Stomach (tissue), 9 donors: Measurements from ENCODE around the gene VAMP1. TPM values are rescaled to one million over a fixed set of nuclear protein-coding genes. Genes with fewer than 3 reads are reported as not detected.

ENCODE experiments used
- DNase-seq, 2 donors: peaks; one replicate each; pipeline versions ENCODE4 v3.0.0 to v3.0.0-alpha.2; 2013 to 2019
- H3K27ac ChIP-seq, 5 donors: fragments of 200-600 bp in 4 of 5; sonication (generic) in 4 of 5; one replicate each; pipeline ENCODE4 v1.5.1; 2013 to 2019; ENCODE audit warnings: mild to moderate bottlenecking in 1 of 5, moderate library complexity in 1 of 5
- H3K27me3 ChIP-seq, 3 donors: fragments of 200-600 bp; sonication (generic); one replicate each; pipeline ENCODE4 v1.5.1; 2017 to 2019; ENCODE audit warnings: mixed run types in 1 of 3
- H3K36me3 ChIP-seq, 4 donors: fragments of 200-600 bp; sonication (generic); 1 replicate in 3 of 4; 2 replicates in 1 of 4; pipeline ENCODE4 v1.5.1; 2016 to 2019
- H3K4me1 ChIP-seq, 4 donors: fragments of 200-600 bp; sonication (generic); one replicate each; pipeline ENCODE4 v1.5.1; 2016 to 2019
- H3K4me3 ChIP-seq, 4 donors: fragments of 200-600 bp; sonication (generic) in 3 of 4; one replicate each; pipeline ENCODE4 v1.5.1; 2016 to 2019; ENCODE audit warnings: mild to moderate bottlenecking in 1 of 4
- H3K9me3 ChIP-seq, 4 donors: fragments of 200-600 bp; sonication (generic); one replicate each; pipeline ENCODE4 v1.5.1; 2016 to 2019
- EP300 ChIP-seq: sonication (generic); formaldehyde crosslinking; IDR thresholded peaks from one replicate; pipeline ENCODE4 v1.6.1; 2017; ENCODE audit warnings: antibody characterized with exemption
- POLR2A ChIP-seq, 4 donors: fragments of 450-650 bp; IDR thresholded peaks; one replicate each; pipeline ENCODE4 v1.6.1; 2016; ENCODE audit warnings: antibody characterized with exemption in 4 of 4, control low read depth in 2 of 4, mild to moderate bottlenecking in 1 of 4, moderate library complexity in 1 of 4
- POLR2AphosphoS5 ChIP-seq, 3 donors: sonication (generic); formaldehyde crosslinking; IDR thresholded peaks; one replicate each; pipeline ENCODE4 v1.6.1; 2016; ENCODE audit warnings: antibody characterized with exemption in 3 of 3
- WGBS, 5 donors: extraction: QIAGEN DNeasy Blood & Tissue Kit in 3 of 5; methylation state at CpG; one replicate each; pipeline versions ENCODE4 v1.1.5 to v1.1.7; 2013 to 2018; 5-methylcytosine and 5-hydroxymethylcytosine counted together
- intact Hi-C: fragments of 100-400 bp; cut with DNase I; formaldehyde crosslinking; loops from one replicate; pipeline ENCODE4 v1.15.1; 2023; ENCODE audit warnings: low total_unique reads
- polyA plus RNA-seq, 3 donors: library from polyadenylated mRNA; stranded (reverse); fragments of 200-250 nt; gene quantifications; one replicate each; pipeline ENCODE4 v1.2.3, GENCODE V29; 2013
- total RNA-seq, 5 donors: library from RNA; depleted of rRNA; stranded (reverse); fragments of >200 nt; gene quantifications; one replicate each; pipeline versions ENCODE4 v1.1.0 to v1.2.3, GENCODE V29; 2014 to 2016
- TF ChIP-seq, protein P1 (sequence below), 7 experiments: fragments of 450-650 bp in 4 of 7; fragments of 200-600 bp in 3 of 7; sonication (generic) in 3 of 7; IDR thresholded peaks; one replicate each; pipeline ENCODE4 v1.5.1; 2016 to 2019; ENCODE audit warnings: antibody characterized with exemption in 7 of 7, control low read depth in 2 of 7, mild to moderate bottlenecking in 1 of 7
- donor health status: healthy with polysubstance abuse.
- donor health status: Bipolar disorder and iron deficiency.
- donor health status: healthy.

VAMP1 gene
- total and polyA plus RNA-seq, 8 donors = 1.2 to 16.5 (median 4.8) TPM; not detected in 1

DNA sequence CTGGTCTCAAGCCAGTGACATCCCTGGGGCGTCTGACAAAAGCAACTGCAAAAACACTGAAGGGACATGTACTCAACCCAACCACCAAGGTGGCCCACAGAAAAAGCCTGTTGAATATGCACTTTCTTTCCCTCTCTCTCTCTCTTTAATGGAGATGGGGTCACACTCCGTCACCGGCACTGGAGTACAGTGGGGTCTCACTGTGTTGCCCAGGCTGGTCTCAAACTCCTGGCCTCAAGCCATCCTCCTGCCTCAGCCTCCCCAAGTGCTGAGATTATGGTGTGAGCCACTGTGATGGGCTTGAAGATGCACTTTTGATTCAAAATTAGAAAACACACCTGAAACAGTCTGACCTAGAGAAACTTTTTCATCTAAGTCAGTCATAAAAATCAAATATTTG is 32.9 kb downstream of the VAMP1 start:
- Histone ChIP-seq H3K36me3 (peaks cover 0 to 14% (median under 1%) of the 10 kb centered on the region in 4 donors), H3K4me1 (no peaks in the 10 kb centered on the region), H3K4me3 (no peak overlapping the region), H3K27me3 (no peaks in the 10 kb centered on the region), H3K27ac (no peak overlapping the region), H3K9me3 (no peaks in the 10 kb centered on the region)
- TF ChIP-seq EP300 (no peak), POLR2AphosphoS5 (IDR thresholded peaks at IDR 0.05) (no peak), POLR2A (IDR thresholded peaks at IDR 0.05) (no peak)
- TF ChIP-seq, protein P1, sequence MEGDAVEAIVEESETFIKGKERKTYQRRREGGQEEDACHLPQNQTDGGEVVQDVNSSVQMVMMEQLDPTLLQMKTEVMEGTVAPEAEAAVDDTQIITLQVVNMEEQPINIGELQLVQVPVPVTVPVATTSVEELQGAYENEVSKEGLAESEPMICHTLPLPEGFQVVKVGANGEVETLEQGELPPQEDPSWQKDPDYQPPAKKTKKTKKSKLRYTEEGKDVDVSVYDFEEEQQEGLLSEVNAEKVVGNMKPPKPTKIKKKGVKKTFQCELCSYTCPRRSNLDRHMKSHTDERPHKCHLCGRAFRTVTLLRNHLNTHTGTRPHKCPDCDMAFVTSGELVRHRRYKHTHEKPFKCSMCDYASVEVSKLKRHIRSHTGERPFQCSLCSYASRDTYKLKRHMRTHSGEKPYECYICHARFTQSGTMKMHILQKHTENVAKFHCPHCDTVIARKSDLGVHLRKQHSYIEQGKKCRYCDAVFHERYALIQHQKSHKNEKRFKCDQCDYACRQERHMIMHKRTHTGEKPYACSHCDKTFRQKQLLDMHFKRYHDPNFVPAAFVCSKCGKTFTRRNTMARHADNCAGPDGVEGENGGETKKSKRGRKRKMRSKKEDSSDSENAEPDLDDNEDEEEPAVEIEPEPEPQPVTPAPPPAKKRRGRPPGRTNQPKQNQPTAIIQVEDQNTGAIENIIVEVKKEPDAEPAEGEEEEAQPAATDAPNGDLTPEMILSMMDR (IDR thresholded peaks at IDR 0.05) = no peak
- WGBS, 5 donors = 85 to 99% (median 94%) methylated on average over 3 of the region's 3 CpGs
- DNase-seq = no peak
- intact Hi-C loops = no loop called here

DNA sequence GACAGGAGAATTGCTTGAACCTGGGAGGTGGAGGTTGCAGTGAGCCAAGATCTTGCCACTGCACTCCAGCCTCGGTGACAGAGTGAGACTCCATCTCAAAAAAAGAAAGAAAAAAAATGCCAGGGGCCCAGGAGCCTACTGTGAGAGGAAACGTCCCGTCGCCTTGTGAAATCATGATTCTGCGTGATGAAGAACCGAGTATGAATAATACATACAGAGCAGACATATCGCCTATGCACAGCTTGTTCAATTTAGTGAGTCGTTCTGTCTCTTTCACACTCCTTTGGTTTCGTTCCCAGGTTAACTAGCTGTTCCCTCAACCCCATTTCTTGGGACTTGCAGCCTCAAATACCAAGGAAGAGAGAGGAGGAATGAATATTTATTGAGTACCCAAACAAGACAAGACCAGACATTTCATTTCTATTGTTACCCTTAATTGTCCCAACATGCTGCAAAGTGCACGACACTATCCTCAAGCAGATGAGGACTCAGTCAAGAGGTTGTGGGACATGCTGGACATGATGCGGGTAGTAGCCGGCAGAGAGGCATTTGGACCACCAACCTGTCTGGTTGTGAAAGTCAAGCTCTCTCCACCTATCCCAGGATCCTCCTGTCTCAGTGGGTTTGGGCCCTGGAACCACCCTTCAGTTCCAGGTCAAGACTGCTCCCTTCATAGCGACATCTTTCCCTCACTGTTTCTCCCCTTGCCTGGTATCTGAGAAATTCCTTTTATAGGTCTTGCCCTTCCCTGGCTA is 34.3 kb downstream of the VAMP1 start:
- no peak overlapping the region for H3K4me3 ChIP-seq
- H3K27ac ChIP-seq = no peak overlapping the region
- H3K4me1 ChIP-seq = peaks cover under 1 to 6% (median 4%) of the 10 kb centered on the region in 4 donors
- TF ChIP-seq, protein P1 (IDR thresholded peaks at IDR 0.05) = no peak
- TF ChIP-seq POLR2A (IDR thresholded peaks at IDR 0.05) = no peak
- TF ChIP-seq EP300 = no peak
- no peak for TF ChIP-seq POLR2AphosphoS5 (IDR thresholded peaks at IDR 0.05)
- no peaks in the 10 kb centered on the region for H3K9me3 ChIP-seq
- H3K27me3 ChIP-seq = no peaks in the 10 kb centered on the region
- intact Hi-C loops = no loop called here
- WGBS, 5 donors = 85 to 91% (median 88%) methylated on average over 13 of the region's 13 CpGs
- peaks cover 0 to 10% (median 0%) of the 10 kb centered on the region in 4 donors for H3K36me3 ChIP-seq
- no peak for DNase-seq

DNA sequence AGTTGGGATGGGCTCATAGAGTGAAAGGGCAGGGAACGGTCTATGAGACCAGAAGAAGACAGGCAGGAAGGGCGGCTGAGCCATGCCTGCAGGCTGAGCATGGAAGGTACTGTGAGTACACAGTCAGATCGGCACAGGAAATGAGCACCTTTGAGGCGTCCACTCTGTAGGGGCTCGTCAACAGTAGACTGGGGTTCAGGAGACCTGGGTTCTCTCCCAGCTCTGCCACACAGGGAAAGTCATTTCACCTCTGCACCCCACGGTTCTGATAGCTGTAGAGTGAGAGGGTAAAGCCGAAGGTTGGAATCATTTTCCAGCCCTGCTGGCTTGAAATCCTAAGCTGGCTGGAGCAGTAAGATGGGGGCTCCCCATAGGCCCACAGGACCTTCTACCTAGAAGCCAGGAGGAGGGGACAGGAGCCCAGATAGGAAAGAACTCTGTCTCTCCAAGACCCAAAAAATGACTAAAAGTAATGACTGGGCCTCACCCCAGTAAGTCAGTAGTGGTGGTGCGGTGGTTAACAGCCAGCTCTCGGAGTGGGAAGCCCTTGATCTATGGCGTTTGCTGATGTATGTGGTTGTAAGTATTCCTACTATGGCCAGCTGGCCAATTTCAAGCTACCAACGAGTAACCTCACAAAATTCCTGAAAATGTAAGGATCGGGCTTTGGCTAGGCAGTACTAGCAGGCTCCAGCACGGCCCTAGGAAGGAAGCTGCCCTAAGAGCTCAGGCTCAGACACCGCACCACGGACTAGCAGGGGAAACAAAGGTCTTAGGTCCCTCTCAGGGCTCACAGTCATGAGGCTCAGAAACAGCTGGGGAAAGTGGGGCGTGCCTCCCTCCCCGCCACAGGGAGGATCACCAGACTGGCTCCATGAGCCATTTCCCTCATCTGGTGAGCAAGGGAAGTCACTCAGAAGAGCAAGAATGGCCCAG is 36.0 kb downstream of the VAMP1 start:
- intact Hi-C loops = no loop called here
- peak in 1 of 2 donors; percentile 32 for DNase-seq
- TF ChIP-seq, protein P1 (IDR thresholded peaks at IDR 0.05) = no peak
- no peak for TF ChIP-seq EP300
- no peak for TF ChIP-seq POLR2AphosphoS5 (IDR thresholded peaks at IDR 0.05)
- no peak for TF ChIP-seq POLR2A (IDR thresholded peaks at IDR 0.05)
- H3K4me1 ChIP-seq = peaks cover 11 to 21% (median 16%) of the 10 kb centered on the region in 4 donors
- no peak overlapping the region for H3K4me3 ChIP-seq
- WGBS, 5 donors = 79 to 86% (median 81%) methylated on average over 17 of the region's 17 CpGs
- no peaks in the 10 kb centered on the region for H3K9me3 ChIP-seq
- H3K27me3 ChIP-seq = no peaks in the 10 kb centered on the region
- peak overlapping the region in 1 of 5 donors; percentile 29 for H3K27ac ChIP-seq
- peaks cover 0 to 5% (median 0%) of the 10 kb centered on the region in 4 donors for H3K36me3 ChIP-seq

DNA sequence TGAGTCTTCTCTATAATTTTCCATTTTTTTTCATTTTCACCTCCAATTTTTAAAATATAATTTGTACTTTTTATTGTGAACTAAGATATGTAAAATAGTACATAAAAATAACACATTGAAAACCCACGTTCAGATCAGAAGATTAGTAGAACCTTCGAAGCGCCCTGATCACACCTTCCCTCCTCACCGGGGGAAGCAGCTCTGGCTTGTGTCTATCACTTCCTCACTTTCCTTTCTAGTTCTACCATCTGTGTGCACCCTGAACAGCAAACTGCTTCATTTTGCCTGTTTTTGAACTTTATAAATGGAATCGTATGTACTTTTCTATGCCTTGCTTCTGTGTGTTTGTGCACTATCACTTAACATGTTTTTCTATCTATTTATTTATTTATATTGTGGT is 37.5 kb downstream of the VAMP1 start:
- H3K27ac ChIP-seq = no peak overlapping the region
- H3K4me3 ChIP-seq = no peak overlapping the region
- H3K9me3 ChIP-seq = no peaks in the 10 kb centered on the region
- peaks cover 11 to 21% (median 16%) of the 10 kb centered on the region in 4 donors for H3K4me1 ChIP-seq
- 78 to 89% (median 89%) methylated on average over 5 of the region's 5 CpGs for WGBS, 5 donors
- intact Hi-C loops = no loop called here
- TF ChIP-seq EP300 (no peak), POLR2AphosphoS5 (IDR thresholded peaks at IDR 0.05) (no peak)
- H3K27me3 ChIP-seq = no peaks in the 10 kb centered on the region
- DNase-seq = no peak
- H3K36me3 ChIP-seq = no peaks in the 10 kb centered on the region
